Measurements from ENCODE around the gene METTL4. TPM values are rescaled to one million over a fixed set of nuclear protein-coding genes. Genes with fewer than 3 reads are reported as not detected.
A peak's percentile ranks its signal among the peaks of the same experiment; 100 is the strongest.

Gene METTL4
- total and polyA plus RNA-seq, 8 donors, result 1.9 to 6.3 (median 2.9) TPM

DNA sequence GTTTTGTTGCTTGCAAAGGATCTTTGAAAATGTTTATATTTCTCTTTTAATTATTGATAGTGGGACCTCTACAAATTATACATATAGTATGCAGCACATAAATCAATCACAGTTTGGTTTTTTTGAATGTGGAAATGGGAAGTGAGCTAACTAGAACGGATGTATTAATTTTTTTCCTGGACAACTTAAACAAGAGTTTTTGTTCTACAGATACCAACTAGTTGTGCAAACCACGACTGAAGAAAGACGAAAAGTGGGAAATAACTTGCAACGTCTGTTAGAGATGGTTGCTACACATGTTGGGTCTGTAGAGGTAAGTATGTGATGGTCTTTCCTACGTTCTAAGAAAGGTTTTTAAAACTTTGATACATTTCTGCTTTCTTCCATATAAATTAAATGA lies 39.2 kb upstream of the METTL4 start:
- 84 to 94% methylated on average over 5 of the region's 5 CpGs for WGBS, 2 donors
- TF ChIP-seq, protein P1, sequence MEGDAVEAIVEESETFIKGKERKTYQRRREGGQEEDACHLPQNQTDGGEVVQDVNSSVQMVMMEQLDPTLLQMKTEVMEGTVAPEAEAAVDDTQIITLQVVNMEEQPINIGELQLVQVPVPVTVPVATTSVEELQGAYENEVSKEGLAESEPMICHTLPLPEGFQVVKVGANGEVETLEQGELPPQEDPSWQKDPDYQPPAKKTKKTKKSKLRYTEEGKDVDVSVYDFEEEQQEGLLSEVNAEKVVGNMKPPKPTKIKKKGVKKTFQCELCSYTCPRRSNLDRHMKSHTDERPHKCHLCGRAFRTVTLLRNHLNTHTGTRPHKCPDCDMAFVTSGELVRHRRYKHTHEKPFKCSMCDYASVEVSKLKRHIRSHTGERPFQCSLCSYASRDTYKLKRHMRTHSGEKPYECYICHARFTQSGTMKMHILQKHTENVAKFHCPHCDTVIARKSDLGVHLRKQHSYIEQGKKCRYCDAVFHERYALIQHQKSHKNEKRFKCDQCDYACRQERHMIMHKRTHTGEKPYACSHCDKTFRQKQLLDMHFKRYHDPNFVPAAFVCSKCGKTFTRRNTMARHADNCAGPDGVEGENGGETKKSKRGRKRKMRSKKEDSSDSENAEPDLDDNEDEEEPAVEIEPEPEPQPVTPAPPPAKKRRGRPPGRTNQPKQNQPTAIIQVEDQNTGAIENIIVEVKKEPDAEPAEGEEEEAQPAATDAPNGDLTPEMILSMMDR (IDR thresholded peaks at IDR 0.05), result no peak
- intact Hi-C loops (cut with DNase I), result no loop called here
- no peaks in the 10 kb centered on the region for H3K27me3 ChIP-seq
- no peaks in the 10 kb centered on the region for H3K9me3 ChIP-seq
- H3K4me1 ChIP-seq, result peaks cover 0 to 7% (median 3%) of the 10 kb centered on the region in 3 donors
- H3K4me3 ChIP-seq, result no peak overlapping the region
- no peak overlapping the region for H3K27ac ChIP-seq
- DNase-seq (no peak), ATAC-seq (no peak), FAIRE-seq (no peak)
- H3K36me3 ChIP-seq, result no peaks in the 10 kb centered on the region

DNA sequence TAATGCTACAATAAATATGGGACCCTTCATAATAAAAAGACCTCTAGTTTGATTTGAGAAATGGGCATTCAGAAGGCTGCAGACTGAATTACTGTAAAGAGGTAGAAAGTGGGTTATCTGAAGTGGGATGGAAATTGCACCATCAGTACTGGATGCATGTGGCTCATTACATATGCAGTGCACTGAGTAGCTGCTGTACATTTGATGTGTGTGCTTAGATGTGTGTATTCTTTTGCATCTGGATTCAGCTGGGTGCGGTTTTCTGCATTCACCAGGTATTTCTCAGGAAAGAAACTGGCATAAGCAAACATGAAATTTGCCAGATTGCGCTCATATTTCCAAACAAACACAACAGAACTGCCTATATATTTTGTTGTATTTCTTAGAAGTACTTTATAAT lies 38.3 kb upstream of the METTL4 start:
- no peaks in the 10 kb centered on the region for H3K36me3 ChIP-seq
- H3K9me3 ChIP-seq, result no peaks in the 10 kb centered on the region
- FAIRE-seq, result no peak
- DNase-seq, result no peak
- no peak overlapping the region for H3K27ac ChIP-seq
- 97 to 100% methylated on average over 2 of the region's 2 CpGs for WGBS, 2 donors
- intact Hi-C loops (cut with DNase I), result no loop called here
- TF ChIP-seq, protein P1 (IDR thresholded peaks at IDR 0.05), result no peak
- H3K4me1 ChIP-seq, result peaks cover 0 to 9% (median 3%) of the 10 kb centered on the region in 3 donors
- no peaks in the 10 kb centered on the region for H3K27me3 ChIP-seq
- H3K4me3 ChIP-seq, result no peak overlapping the region
- ATAC-seq, result no peak

DNA sequence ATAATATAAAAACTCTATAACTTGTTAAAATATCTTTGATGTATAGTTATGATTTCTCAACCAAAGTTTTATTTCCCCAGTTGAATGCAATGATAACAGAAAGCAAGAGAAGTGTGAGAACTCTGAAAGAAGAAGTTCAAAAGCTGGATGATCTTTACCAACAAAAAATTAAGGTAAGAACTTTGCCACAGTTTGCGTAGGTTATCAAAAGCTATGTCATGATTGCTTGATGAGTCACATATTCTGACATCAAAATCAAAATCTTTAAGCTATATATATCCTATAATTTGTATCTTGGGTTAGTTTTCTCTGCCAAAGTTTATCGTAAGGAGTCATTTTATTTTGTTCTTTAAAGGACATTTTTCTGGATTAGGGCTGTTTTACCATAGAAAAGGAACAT lies 35.0 kb upstream of the METTL4 start:
- intact Hi-C loops (cut with DNase I), result no loop called here
- H3K4me1 ChIP-seq, result peaks cover 0 to 9% (median 3%) of the 10 kb centered on the region in 3 donors
- ATAC-seq, result no peak
- WGBS, 2 donors, result 80 to 85% methylated on average over 2 of the region's 2 CpGs
- H3K4me3 ChIP-seq, result no peak overlapping the region
- H3K27ac ChIP-seq, result peak overlapping the region in 1 of 4 donors; percentile 34
- TF ChIP-seq, protein P1 (IDR thresholded peaks at IDR 0.05), result no peak
- FAIRE-seq, result no peak
- H3K36me3 ChIP-seq, result no peaks in the 10 kb centered on the region
- no peaks in the 10 kb centered on the region for H3K27me3 ChIP-seq
- DNase-seq, result no peak
- H3K9me3 ChIP-seq, result no peaks in the 10 kb centered on the region

DNA sequence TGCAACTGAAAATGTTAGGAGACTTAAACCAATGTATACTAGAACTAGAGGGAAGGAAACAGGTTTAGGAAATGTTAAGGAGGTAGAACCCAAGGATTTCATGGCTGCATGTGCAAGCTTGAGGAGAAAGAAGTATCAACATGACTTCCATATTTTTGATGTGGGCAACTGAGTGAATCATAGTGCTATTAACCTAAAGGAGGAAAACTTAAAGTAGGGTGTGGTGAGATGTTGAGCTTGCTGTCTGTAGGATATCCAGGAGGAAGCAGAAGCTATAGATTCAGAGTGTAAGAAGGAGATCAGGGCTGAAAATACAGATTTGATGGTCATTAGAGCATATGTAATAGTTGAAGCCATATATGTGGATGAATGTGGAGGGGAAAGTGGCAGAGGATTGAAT lies 31.5 kb upstream of the METTL4 start:
- TF ChIP-seq, protein P1 (IDR thresholded peaks at IDR 0.05), result no peak
- DNase-seq, result no peak
- Histone ChIP-seq H3K27ac (no peak overlapping the region), H3K4me1 (peaks cover 0 to 9% (median 3%) of the 10 kb centered on the region in 3 donors), H3K36me3 (no peaks in the 10 kb centered on the region), H3K27me3 (no peaks in the 10 kb centered on the region), H3K9me3 (no peaks in the 10 kb centered on the region), H3K4me3 (no peak overlapping the region)
- FAIRE-seq, result no peak
- intact Hi-C loops (cut with DNase I), result no loop called here
- ATAC-seq, result no peak

DNA sequence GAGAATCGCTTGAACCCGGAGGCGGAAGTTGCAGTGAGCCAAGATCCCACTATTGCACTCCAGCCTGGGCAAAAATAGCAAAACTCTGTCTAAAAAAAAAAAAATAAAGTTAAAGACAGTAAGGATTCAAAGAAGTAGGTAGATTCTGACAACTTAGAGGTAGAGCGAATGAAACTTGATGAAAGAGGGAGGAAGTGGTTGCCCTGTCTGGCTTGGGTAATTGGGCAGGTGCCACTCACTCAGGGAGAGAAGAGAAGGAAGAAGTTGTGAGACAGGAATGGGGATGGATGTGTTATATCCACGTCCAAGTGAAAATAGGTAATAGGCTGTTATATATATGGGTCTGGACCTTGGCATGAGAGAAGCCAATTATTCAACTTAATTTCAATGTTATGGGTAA lies 26.3 kb upstream of the METTL4 start:
- Histone ChIP-seq H3K36me3 (no peaks in the 10 kb centered on the region), H3K9me3 (no peaks in the 10 kb centered on the region), H3K27me3 (no peaks in the 10 kb centered on the region), H3K4me3 (no peak overlapping the region), H3K27ac (no peak overlapping the region), H3K4me1 (no peaks in the 10 kb centered on the region)
- intact Hi-C loops (cut with DNase I), result no loop called here
- FAIRE-seq, result no peak
- WGBS, 2 donors, result 96 to 97% methylated on average over 5 of the region's 5 CpGs
- TF ChIP-seq, protein P1 (IDR thresholded peaks at IDR 0.05), result no peak
- no peak for ATAC-seq
- no peak for DNase-seq
